Measurements from ENCODE around the gene SERPINB5. TPM values are rescaled to one million over a fixed set of nuclear protein-coding genes. Genes with fewer than 3 reads are reported as not detected.
A peak's percentile ranks its signal among the peaks of the same experiment; 100 is the strongest.

Gene SERPINB5
- total RNA-seq, 1 donor from 2014 or later = not detected

DNA sequence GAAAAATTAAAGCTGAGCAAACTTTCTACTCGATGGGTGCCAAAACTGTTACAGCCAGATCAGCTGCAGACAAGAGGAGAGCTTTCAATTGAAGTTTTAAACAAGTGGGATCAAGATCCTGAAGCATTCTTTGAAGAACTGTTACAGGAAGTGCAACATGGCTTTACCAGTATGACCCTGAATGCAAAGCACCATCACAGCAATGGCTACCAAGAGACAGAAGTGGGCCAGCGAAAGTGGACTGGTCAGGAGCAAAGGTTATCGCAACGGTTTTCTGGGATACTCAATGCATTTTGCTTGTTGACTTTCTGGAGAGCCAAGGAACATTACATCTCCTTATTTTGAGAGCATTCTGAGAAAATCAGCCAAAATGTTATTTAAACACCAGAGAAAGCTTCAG lies 9.1 kb upstream of the SERPINB5 start:
- no peak for DNase-seq (ENCODE audit: low read depth)

DNA sequence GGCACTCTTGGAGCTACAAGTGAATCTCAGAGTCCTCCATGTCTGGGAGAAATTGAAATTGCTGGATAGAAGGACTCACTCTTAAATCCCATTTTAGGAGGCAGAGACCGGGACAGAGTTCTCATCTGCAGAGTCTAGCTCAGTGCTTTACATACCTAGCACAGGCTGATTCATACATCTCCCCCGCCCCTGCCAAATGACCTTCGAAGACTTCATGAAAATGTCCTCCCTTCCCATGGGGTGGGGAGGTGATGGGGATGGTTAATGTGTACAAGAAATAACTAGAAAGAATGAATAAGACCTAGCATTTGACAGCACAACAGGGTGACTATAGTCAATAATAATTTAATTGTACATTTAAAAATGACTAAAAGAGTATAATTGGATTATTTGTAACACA lies 8.2 kb upstream of the SERPINB5 start:
- DNase-seq (ENCODE audit: low read depth) = no peak

DNA sequence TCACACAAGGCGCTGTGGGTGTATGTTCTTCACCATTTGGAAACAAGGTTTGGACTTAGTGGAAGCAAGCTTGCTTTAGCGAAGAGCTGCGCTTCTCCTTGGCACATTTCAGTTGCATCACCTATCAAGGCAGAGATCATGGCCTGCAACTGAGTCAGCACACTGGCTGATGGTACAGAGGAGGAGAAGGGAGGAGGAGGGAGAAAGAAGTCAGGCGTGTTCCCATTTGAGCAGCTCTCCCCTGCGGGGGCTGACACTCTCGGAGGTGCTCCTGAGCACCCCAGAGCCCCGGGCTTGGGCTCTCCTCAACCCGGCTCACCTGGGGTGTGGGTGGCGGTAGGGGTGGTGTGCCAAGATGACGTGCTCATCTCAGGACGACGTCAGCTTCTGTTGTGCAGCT lies 6.0 kb upstream of the SERPINB5 start:
- no peak for DNase-seq (ENCODE audit: low read depth)

DNA sequence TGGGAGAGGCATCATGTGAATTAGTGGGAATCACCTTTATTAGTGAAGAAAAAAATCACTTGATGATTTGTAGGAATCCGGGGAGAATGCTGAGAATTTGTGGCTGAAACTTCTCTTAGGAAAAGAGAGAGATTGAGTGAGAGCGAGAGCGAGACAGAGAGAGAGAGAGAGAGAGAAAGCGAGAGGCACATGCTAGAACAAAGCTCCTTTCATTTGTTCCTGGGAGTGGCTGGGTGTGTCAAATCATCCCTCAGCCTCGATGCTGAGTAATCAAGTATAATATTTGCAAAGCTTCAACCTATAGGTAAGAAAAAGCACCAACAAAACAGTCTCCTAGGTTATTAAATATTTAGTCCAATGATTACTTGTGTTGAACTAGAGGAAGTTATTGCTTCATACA lies 4.4 kb upstream of the SERPINB5 start:
- no peak for DNase-seq (ENCODE audit: low read depth)

DNA sequence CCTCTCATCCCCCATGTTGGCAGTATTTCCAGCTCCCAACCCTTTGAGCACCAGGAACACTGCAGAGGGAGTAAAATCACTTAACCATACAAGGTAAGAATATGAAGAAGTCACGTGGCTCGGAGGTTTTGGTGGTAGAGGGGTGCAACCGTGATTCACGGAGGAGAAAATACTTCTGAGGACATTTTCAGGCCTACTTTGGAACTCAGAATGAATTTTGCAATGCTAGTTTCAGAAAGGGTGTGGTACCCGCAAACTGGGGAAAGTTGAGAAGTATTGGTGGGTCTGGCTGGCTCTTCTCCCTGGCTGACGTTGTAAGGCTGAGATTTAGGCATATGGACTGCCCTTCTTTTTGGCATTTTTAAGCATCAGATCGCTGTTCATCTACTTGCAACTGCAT lies 442 bp downstream of the SERPINB5 start:
- no peak for DNase-seq (ENCODE audit: low read depth)

DNA sequence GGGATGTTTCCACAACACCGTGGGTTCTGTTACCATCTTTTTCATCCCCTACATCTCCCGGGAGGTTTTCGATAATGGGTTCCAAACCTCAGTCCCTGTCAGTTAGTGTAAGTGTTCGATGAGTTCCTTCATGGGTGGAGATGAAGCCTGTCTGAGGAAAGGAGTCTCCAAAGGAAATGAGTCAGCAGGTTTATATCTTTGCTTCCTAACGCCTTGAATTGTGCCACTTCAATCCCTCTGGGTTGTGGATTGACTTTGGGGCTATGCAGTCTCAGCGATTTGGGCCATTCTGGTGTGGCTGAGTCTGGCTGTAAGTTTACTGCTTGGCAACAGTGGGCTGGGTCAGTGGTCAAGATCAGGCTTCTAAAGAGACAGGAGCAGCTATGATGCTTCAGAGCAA lies 1.2 kb downstream of the SERPINB5 start:
- DNase-seq (ENCODE audit: low read depth) = no peak

DNA sequence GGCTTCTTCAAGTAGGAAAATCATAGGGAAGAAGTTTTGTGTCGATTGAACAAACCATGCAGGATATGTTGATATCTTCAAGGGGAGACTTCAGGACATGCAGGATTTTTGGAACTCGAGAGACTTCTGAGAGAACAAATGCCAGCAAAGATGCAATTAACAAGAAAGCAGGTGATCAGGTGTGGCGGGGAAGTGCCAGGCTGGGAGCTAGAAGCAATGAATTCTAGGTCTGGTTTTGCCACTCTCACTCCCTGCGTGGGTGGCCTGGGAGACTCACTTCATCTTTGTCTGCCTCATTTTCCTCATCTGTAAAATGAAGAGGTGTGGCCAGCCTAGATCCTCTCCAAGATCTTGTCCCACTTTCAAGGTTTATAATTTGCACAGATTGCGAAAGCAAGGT lies 3.1 kb downstream of the SERPINB5 start:
- no peak for DNase-seq (ENCODE audit: low read depth)

DNA sequence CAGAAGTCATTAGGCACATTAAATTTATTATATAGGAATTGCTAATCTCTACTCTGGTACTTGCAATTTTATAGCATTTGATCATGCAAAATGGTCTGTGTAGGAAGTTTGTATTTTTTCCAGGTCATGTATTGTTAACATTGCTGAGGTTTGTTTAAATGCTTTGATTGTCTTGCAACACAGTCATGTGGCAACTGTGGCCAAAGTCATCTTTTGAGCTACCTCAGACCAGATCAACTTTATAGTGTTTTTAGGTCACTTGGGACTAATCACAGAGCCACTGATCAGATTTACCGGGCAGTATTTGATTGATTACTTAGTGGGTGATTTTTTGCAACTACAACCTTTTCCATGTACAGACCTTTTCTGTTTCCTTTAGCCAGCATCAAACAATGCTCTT lies 3.7 kb downstream of the SERPINB5 start:
- DNase-seq (ENCODE audit: low read depth) = no peak

DNA sequence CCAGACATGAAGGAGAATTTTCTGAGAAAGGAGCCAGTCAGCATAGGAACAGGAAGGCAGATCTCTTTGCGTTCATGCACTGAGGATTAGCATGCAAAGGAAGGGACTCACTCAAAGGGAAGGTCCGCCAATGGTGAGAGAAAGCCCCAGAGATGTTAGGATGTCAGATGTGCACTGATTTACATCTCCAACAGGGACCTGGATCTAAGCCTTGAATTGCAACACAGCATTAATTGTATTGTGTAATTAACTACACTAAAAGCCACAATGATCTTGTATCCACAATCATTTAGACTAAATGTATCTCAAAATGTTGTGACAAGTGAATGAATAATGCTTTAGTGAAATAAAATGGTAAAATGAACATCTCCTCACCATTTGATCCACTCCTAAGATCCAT lies 4.2 kb downstream of the SERPINB5 start:
- DNase-seq (ENCODE audit: low read depth) = no peak

DNA sequence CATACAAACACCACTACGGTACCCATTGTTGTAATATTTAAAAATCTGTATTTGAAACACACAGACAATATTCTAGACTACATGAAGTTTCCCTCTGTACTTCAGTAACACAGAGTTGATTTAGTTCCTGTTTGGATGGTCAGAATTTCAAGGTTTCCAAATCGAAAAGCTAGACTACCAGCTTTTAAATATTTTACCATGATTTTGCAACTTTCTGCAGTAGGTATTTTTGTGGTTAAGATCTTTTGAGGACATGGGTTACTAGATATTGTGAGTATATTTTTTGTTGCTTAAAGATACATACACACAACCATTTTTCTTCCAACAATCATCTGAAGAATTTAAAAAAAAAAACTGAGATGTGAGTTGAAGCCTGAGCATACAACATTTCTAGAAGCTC lies 10.9 kb downstream of the SERPINB5 start:
- no peak for DNase-seq (ENCODE audit: low read depth)

DNA sequence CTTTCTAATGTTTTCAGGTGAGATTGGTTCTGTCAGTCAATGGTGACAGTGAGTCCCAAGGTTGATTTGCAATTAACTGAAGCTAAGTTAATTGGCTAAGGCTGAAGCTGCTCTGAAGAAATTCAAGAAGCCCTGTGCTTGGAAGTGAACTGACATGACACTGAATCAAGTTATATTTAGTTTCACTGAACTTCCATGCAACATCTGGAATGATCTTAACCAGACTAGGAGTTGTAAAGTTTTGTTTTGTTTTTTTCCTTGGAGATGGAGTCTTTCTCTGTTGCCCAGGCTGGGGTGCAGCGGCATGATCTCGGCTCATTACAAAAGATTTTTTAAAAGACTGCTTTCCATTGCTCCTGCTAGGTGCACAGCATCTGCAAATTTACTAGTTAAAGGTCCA lies 11.4 kb downstream of the SERPINB5 start:
- no peak for DNase-seq (ENCODE audit: low read depth)

DNA sequence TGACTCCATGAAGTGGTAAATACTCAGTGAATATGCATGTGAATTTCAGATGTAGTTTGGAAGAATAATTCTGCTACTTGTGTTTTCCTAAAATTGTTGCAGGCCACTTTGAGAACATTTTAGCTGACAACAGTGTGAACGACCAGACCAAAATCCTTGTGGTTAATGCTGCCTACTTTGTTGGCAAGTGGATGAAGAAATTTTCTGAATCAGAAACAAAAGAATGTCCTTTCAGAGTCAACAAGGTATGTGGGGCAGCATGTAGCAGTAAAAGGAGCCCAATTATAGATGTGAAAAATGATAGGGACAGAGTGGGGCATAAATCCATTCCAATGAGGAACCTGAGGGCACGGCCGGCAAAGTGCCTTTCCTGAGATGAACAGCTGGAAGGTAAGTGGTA lies 16.1 kb downstream of the SERPINB5 start:
- DNase-seq (ENCODE audit: low read depth) = no peak

DNA sequence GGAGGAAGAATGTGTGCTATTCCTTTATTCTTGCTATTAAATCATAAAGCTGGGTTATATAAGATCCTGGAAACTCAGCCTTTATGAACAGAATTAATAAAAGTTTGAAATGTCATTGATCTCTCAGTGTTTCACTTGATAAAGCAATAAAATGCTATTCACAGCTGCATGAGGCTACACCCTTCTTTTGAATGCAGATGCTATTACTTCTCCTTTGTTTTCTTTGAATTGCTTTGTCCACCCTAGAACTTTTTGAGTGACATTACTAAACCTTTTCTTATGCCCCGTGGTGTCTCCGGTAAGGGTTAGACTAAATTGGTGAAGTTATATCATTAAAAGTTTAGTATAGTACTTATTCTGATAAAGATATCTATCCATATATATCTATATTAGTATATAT lies 18.9 kb downstream of the SERPINB5 start:
- DNase-seq (ENCODE audit: low read depth) = no peak

DNA sequence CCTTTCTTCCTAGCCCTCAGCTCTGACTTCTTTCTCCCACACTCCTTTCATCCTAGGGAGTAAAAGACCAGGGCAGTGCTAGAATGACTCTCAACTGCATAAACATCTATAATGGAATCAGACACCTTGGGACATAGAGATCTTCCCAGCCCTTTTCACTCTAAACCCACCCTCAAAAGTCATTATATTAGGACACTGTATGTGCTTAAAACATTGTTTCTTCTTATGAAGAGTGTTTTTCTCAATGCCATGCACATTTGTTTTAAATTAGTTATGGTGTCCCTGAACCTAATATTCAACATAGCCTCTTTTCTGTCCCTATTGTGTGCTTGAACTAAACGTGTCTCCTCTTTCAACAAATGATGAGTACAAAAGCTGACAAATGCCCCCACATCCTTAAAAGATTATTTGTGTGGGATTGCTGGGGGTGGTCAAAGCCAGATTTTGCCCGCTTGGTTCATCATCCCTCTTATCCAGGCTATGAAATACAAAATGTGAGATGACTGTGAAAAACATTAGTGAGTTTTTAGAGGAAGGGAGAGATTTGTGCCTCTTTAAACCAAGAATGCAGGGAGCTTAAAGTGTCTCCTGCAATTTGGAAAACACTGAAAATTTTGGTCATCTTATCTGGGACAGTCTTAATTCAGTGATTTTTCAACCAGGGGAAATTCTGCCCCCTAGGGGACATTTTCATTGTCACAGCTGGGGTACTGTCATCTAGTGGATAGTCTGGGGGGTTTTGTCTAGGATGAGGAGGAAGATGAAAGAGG lies 29.0 kb downstream of the SERPINB5 start:
- DNase-seq (ENCODE audit: low read depth) = peak; percentile 30

DNA sequence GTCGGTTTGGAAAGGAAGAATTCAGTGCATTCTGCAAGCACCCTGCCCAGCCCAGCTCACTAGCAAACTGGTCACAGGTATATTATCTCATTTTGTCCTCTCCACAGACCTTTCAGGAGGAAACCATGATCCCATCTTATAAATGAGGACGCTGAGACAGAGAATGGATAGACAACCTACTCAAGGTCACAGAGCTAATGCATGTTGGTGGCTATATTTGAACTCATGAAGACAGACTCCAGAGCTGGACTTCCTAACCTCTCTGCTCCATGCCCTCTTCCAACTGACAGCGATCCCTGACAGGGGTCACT lies 29.5 kb downstream of the SERPINB5 start:
- DNase-seq (ENCODE audit: low read depth) = no peak

DNA sequence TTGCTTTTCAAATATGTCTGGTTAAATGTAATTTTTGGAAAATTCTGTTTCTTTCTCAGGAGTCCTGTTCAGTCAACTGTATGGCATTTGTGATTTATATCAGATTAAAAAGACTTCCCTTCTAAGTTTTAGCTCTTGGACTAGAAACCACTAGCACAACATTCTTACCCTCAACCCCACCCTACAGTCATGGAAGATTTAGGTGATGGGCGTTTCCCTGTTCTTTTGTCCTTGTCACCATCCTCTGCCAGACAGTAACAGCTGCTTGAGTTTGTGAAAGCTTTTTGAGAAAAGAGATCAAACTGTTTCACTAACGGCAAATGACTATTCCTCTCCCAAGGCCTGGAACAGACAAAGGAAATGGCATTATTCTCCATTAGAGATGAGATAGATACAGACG lies 31.8 kb downstream of the SERPINB5 start:
- DNase-seq (ENCODE audit: low read depth) = peak; percentile 69

DNA sequence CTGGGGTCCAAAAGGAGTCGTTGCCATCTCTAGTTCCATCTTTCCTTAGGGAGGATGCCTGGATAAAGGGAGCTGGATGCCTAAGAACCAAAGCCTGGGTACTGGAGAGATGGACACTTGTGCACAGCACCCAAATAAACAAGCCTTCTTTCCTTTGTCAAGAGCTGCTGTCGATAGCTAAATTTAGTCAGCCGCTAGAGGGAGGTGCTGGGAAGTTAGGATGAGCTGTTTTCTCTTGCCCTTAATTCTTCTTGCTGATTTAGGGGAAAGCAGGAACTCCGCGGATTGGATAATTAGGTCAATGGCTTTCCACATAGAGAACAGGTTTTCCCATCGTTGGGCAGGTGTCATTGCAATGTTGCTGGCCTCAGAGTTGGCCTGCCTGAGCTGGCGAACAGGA lies 34.5 kb downstream of the SERPINB5 start:
- DNase-seq (ENCODE audit: low read depth) = peak; percentile 77

DNA sequence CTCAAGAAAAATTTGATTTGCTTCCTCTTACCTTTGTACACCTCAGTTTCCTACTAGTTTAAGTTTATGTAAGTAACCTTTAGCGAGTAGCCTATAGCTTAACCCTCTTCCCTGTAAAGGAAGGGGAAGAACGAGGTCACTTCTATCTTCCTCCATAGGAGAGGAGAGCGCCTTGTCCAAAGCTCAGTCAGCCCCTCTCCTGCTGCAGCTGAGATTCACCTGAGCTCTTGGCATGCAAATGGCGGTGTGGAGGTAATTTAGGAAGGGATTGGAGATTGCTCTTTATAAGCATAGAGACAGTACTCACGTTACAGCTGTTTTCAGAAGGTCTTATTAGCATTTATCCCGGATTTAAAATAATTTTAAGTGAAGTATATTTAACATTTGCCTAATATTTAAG lies 37.6 kb downstream of the SERPINB5 start:
- DNase-seq (ENCODE audit: low read depth) = no peak

DNA sequence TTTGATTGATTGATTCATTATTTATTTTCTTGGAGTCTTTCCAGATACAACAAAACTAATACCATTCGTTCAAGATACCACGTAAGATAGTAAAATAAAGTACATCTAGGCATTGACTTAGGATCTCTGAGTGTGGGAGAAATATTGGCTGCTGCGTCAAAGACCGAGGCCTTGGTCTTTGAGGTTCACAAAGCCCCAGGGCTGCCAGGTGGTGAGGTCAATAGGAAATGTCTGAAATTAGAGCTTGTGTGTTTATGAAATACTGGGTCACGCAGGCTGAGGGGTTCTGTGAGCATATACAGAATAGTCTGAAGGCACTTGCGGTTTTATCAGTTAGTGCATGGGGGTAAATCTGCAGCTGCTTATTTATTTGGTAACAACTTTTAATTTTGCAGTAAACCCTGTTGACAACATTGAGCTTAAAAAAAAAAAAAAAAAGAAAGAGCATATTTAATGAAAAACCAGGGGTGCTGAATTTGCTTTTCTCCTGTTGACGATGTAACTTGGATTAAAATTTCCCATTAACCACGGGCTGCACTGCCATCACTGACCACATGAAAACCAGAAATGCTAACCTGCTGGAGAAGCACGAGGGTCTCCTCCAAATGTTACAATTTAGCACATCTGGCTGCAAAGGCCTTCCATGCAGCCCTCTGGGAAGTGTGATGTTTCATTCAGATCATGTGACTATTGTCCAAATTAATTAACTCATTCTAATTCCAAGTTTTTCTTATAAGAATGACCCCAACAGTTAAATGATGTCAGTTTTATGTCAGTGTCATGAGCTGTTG lies 38.3 kb downstream of the SERPINB5 start:
- no peak for DNase-seq (ENCODE audit: low read depth)

DNA sequence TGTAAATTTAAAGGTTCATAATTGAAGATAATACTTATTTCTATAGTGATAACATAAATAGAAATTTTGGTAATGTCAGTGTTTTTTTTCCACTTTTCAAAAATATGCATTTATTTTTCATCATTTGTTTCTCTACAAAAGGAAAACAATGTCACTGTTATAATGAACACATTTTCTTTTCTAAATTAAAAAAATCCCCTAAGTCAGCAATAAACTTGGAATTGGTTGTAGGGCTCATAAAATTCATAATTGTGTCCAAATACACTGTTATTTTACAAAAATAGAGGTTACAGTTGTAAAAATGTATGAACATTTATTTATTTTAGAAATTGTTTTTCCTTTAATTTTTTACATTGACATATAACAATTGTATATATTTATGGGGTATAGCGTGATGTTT lies 39.0 kb downstream of the SERPINB5 start:
- DNase-seq (ENCODE audit: low read depth) = no peak

DNA sequence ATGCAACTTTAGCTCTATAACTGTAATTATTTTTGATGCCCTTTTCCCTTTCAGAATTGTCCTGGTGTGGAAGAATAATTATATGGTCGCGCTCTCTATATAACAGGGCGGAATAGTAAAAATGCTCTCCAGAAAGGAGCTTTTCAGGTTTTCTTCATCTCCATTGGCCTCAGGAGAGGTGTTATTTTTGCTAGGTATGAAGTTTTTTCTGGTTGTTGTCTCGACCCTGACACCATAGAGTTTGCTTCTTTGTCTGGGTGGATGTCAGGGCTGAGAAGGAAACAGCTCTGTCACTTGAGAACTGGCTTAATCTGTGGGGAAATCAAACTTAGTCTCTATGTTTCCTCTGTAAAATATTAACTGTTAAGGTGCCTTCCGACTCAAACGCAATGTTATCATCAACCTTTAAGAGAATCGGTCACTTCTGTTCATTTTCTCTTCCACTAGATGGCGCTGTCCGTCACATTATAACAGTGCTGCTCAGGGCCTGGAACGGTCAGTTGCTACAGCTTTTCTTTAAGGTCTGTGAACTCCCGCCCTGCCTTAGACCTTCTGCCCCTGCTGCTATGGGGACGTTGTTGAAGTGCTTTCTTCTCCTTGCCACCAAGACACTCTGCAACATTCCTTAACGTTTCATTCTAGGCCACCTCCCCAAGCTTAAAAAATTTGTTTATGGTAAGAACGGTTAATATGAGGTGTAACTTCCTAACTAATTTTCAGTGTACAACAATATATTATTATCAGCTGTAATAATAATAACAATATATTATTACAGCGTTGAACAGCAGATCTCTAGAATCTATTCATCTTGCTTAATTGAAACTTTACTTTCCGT lies 41.6 kb downstream of the SERPINB5 start:
- DNase-seq (ENCODE audit: low read depth) = peak; percentile 86

DNA sequence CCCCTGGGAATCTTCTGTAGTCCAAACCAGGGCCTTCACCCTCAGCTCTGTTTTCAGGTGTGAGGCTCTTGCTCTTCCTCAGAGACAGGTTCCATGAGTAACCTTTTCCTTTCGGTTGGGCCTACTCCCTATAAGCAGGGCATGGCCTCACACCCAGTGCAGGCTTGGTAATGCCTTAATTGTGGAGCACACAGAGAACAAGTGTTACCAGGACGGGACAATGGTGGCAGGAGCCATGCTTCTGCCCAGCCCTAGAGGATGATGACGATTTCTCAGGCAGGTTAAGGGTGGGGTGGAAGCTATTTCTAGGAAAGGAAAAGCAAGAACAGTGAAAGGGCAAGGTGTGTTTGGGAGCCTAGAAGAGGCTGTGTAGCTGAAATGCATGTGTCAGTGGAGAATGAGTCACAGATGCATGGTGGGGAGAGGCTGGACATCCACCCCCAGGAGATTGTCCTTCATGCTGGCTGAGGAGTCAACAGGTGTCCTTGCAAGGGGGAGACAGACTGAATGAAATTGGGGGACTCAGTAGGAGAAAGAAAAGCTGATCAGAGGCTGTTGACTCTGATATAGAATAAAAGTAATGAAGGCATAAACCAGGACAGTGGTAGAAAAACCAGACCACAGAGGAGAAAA lies 43.4 kb downstream of the SERPINB5 start:
- DNase-seq (ENCODE audit: low read depth) = peak; percentile 14
